MM.1S (cell line): Measurements from ENCODE around the gene KRTAP5-5.

Experiments
- DNase-seq: peaks from one replicate; pipeline ENCODE4 v3.0.0-alpha.2; 2015
- H2AFZ ChIP-seq: fragments of 300-600 bp; sonication (generic); 2 replicates; pipeline ENCODE4 v1.6.0; 2016; ENCODE audit warnings: antibody characterized with exemption, low read length
- H3F3A ChIP-seq: fragments of 300-600 bp; sonication (generic); 2 replicates; pipeline ENCODE4 v1.6.1; 2016; ENCODE audit warnings: mild to moderate bottlenecking, antibody characterized with exemption, low read length, moderate library complexity, mixed read lengths; ENCODE audit not compliant: insufficient read depth
- H3K27ac ChIP-seq: fragments of 300-600 bp; sonication (generic); 2 replicates; pipeline ENCODE4 v1.5.1; 2016; ENCODE audit warnings: mild to moderate bottlenecking, low read length
- H3K27me3 ChIP-seq: fragments of 300-600 bp; sonication (generic); replicated peaks from 2 replicates; pipeline ENCODE4 v1.6.0; 2016; ENCODE audit warnings: low read length; ENCODE audit not compliant: insufficient read depth
- H3K36me3 ChIP-seq: fragments of 300-600 bp; sonication (generic); replicated peaks from 2 replicates; pipeline ENCODE4 v1.6.1; 2016; ENCODE audit warnings: mild to moderate bottlenecking, low read length, mixed read lengths; ENCODE audit not compliant: insufficient read depth
- H3K4me1 ChIP-seq: fragments of 300-600 bp; sonication (generic); 2 replicates; pipeline ENCODE4 v1.6.1; 2016; ENCODE audit warnings: low read length, mixed read lengths
- H3K4me2 ChIP-seq: fragments of 300-600 bp; sonication (generic); 2 replicates; pipeline ENCODE4 v1.6.0; 2016; ENCODE audit warnings: low read depth, low read length
- H3K4me3 ChIP-seq: fragments of 300-600 bp; sonication (generic); 2 replicates; pipeline ENCODE4 v1.5.1; 2016; ENCODE audit warnings: low read length, mixed read lengths
- H3K79me2 ChIP-seq: fragments of 300-600 bp; sonication (generic); 2 replicates; pipeline ENCODE4 v1.6.1; 2016; ENCODE audit warnings: mixed run types, low read length, mixed read lengths
- H3K9ac ChIP-seq: fragments of 300-600 bp; sonication (generic); 2 replicates; pipeline ENCODE4 v1.6.1; 2016; ENCODE audit warnings: low read length, mixed read lengths
- H3K9me2 ChIP-seq: fragments of 300-600 bp; sonication (generic); replicated peaks from 2 replicates; pipeline ENCODE4 v1.6.1; 2016; ENCODE audit warnings: mild to moderate bottlenecking, low read length, mixed read lengths; ENCODE audit not compliant: insufficient read depth
- H3K9me3 ChIP-seq: fragments of 300-600 bp; sonication (generic); replicated peaks from 2 replicates; pipeline ENCODE4 v1.6.1; 2016; ENCODE audit warnings: mild to moderate bottlenecking, low read length, mixed read lengths; ENCODE audit not compliant: insufficient read depth
- H4K20me1 ChIP-seq: fragments of 300-600 bp; sonication (generic); 2 replicates; pipeline ENCODE4 v1.6.1; 2016; ENCODE audit warnings: mild to moderate bottlenecking, low read length, moderate library complexity, mixed read lengths; ENCODE audit not compliant: insufficient read depth
- EZH2 ChIP-seq: fragments of 300-600 bp; sonication (generic); optimal IDR thresholded peaks from 2 replicates; pipeline ENCODE3; 2017; ENCODE audit warnings: low read depth, mild to moderate bottlenecking, antibody characterized with exemption, low read length, mixed read lengths
- EZH2phosphoT487 ChIP-seq: fragments of 300-600 bp; sonication (generic); IDR thresholded peaks from 2 replicates; pipeline ENCODE4 v1.6.1; 2018; ENCODE audit warnings: antibody characterized with exemption, low read length
- TF ChIP-seq, protein P1 (sequence below): fragments of 300-600 bp; sonication (generic); IDR thresholded peaks from 2 replicates; pipeline ENCODE4 v1.5.1; 2016; ENCODE audit warnings: antibody characterized with exemption, low read length, mixed read lengths

Gene KRTAP5-5

DNA sequence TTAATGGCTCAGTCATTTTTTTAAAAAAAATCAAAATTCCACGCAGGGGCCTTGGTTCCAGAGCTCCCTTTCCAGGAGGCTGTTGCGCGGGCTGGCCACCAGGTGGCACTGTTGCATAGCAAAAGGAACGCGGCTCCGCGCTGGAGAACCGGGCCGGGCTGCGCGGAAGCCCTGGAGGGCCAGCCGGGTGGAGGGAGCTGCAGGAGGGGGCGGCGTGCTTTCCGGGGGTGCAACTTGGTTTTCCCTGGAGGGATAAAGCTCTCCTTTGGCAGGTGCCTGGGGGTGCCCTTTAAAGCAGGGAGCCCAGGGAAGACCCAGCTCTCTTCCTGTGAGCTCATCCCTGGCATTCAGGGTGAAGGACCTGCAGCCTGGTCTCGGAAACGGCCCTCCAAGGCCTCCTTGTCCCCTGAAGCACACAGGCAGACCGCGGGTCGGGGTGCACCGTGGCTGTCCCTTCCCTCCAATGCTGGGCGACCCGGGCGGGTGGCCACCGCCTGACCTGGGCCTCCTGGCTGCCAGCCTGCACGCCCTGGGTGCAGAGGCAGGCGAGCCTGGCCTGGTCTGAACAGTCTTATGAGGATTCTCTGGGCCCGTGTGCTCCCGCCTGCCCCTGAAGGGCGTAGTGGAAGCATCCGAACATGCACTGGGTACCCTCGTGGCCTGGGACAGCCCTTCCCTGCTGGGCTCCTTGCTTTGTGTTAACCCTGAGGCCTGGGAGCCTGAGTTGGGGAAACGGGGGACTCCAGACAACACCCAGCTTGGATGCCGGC is 23.4 kb downstream of the KRTAP5-5 start:
- Histone ChIP-seq H3K4me2 (no peak overlapping the region), H3K27me3 (peaks cover 96% of the 10 kb centered on the region), H3K9me2 (no peaks in the 10 kb centered on the region), H3K79me2 (no peaks in the 10 kb centered on the region), H4K20me1 (no peaks in the 10 kb centered on the region), H3K36me3 (no peaks in the 10 kb centered on the region), H3F3A (no peaks in the 10 kb centered on the region), H3K27ac (no peak overlapping the region), H3K9ac (no peak overlapping the region), H2AFZ (no peak overlapping the region), H3K4me3 (no peak overlapping the region), H3K4me1 (no peaks in the 10 kb centered on the region), H3K9me3 (no peaks in the 10 kb centered on the region)
- peak; percentile 46 for DNase-seq
- TF ChIP-seq EZH2: peak; percentile 37
- TF ChIP-seq, protein P1, sequence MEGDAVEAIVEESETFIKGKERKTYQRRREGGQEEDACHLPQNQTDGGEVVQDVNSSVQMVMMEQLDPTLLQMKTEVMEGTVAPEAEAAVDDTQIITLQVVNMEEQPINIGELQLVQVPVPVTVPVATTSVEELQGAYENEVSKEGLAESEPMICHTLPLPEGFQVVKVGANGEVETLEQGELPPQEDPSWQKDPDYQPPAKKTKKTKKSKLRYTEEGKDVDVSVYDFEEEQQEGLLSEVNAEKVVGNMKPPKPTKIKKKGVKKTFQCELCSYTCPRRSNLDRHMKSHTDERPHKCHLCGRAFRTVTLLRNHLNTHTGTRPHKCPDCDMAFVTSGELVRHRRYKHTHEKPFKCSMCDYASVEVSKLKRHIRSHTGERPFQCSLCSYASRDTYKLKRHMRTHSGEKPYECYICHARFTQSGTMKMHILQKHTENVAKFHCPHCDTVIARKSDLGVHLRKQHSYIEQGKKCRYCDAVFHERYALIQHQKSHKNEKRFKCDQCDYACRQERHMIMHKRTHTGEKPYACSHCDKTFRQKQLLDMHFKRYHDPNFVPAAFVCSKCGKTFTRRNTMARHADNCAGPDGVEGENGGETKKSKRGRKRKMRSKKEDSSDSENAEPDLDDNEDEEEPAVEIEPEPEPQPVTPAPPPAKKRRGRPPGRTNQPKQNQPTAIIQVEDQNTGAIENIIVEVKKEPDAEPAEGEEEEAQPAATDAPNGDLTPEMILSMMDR: peak; percentile 96
- no peak for TF ChIP-seq EZH2phosphoT487

DNA sequence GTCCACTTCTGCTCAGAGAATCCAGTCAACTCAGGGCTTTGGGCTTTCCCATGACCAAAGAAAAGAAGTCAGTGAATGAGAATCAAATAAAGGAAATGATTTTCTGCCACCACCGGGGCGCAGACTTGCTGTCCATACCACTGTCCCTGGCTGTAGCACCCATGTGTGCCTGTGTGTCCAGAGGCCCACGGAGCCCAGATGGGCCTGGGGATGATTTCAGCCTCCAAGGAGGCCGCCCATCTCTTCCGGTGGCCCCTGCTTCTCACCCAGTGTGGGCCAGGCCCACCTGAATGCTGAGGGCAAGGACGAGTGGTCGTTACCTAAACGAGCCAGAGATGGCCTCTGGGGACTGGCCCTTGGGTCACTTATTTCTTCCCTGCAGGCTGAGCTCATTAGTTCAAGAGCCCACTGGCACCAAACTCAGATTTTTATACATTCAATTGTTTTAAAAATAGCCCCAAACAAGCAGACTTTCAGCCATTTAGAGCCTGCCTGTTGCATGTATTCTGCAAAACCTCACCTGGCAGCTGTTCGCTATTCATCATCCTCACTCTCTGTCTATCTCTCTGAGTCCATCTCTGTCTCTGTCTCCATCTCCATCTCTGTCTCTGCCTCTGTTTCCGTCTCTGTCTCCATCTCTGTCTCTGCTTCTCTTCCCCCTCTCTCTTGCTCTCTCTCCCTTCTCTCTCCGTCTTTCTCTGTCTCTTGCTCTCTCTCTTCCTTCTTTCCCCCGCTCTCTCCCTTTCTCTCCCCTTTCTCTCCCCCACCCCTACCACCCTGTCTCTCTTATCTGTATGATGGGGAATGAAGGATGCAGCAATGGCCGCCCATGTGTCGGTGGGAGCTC is 24.2 kb downstream of the KRTAP5-5 start:
- H3K9ac ChIP-seq: no peak overlapping the region
- no peak for DNase-seq
- H2AFZ ChIP-seq: no peak overlapping the region
- H3K9me2 ChIP-seq: no peaks in the 10 kb centered on the region
- no peak overlapping the region for H3K27ac ChIP-seq
- H3K4me2 ChIP-seq: no peak overlapping the region
- no peaks in the 10 kb centered on the region for H3F3A ChIP-seq
- H3K27me3 ChIP-seq: peaks cover 96% of the 10 kb centered on the region
- H3K36me3 ChIP-seq: no peaks in the 10 kb centered on the region
- H3K79me2 ChIP-seq: no peaks in the 10 kb centered on the region
- no peaks in the 10 kb centered on the region for H3K4me1 ChIP-seq
- H3K9me3 ChIP-seq: no peaks in the 10 kb centered on the region
- TF ChIP-seq, protein P1: no peak
- TF ChIP-seq EZH2 (no peak), EZH2phosphoT487 (no peak)
- no peak overlapping the region for H3K4me3 ChIP-seq
- no peaks in the 10 kb centered on the region for H4K20me1 ChIP-seq

DNA sequence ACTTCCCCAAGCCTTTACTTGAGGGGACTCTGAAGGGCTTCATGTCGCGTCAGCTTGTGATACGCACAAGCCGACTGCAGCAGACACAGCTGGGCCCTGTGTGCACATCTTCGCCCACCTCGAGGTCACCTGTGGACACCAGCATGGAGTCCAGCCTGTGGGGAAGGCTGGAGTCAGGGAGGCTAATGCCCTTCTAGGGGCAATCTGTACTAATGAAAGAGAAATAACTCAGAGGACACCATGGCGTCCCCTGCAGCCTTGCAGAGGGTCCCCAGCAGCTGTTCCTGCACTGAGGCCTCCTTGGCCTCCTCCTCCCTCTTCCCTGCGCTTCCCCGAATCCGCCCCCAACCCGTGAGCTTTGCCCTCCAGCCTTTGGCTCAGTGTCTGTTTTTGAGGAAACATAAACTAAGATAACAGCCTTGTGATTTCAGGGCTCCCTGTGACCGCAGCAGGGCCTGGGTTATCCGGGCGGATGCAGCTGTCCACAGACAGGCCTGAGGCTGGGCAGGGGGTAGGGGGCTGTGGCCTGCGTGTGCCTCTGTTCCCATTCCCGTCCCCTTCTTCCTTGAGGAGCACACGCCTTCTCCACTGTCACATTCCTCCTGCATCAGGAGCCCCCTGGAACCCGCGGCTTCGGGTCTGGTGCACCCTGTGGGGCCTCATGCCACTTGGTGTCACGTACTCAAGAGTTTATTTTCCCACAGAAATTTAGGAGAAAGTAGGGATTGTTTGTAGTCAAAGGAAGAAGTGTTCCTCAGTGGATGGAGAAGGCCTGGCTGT is 25.0 kb downstream of the KRTAP5-5 start:
- Histone ChIP-seq H4K20me1 (no peaks in the 10 kb centered on the region), H3K9me3 (no peaks in the 10 kb centered on the region), H3K4me2 (no peak overlapping the region), H3K4me3 (no peak overlapping the region), H3K27me3 (peaks cover 98% of the 10 kb centered on the region), H3K9me2 (no peaks in the 10 kb centered on the region), H3F3A (no peaks in the 10 kb centered on the region), H3K79me2 (no peaks in the 10 kb centered on the region), H3K27ac (no peak overlapping the region), H3K9ac (no peak overlapping the region), H3K4me1 (no peaks in the 10 kb centered on the region), H3K36me3 (no peaks in the 10 kb centered on the region), H2AFZ (no peak overlapping the region)
- DNase-seq: no peak
- no peak for TF ChIP-seq EZH2
- no peak for TF ChIP-seq EZH2phosphoT487
- TF ChIP-seq, protein P1: no peak
